Keratinocyte (primary cell): Measurements from ENCODE around the gene CCNG2. TPM values are rescaled to one million over a fixed set of nuclear protein-coding genes. Genes with fewer than 3 reads are reported as not detected.

Experiments
- DNase-seq: peaks from one replicate; pipeline ENCODE4 v3.0.0-alpha.2; 2011; ENCODE audit warnings: low read depth, missing footprints, low spot score
- FAIRE-seq: peaks from 2 replicates; lab custom pipeline; 2011; peaks lifted over from hg19 to GRCh38; lab: Jason Lieb, UNC
- H2AFZ ChIP-seq: 2 replicates; pipeline ENCODE4 v1.6.0; 2012; ENCODE audit warnings: low read length, control low read depth, inconsistent platforms; ENCODE audit not compliant: control insufficient read depth
- H3K27ac ChIP-seq: 2 replicates; pipeline ENCODE4 v1.5.1; 2011; ENCODE audit warnings: low read length; ENCODE audit not compliant: control insufficient read depth, insufficient read depth
- H3K27me3 ChIP-seq: 3 replicates; pipeline ENCODE4 v1.6.0; 2011; ENCODE audit warnings: low read length; ENCODE audit not compliant: control insufficient read depth, insufficient read depth; ENCODE audit errors: extremely low read depth
- H3K36me3 ChIP-seq, 2 experiments: 2 replicates in 1 of 2; 3 replicates in 1 of 2; pipeline ENCODE4 v1.5.1; 2011; ENCODE audit warnings: low read length in 2 of 2, mild to moderate bottlenecking in 1 of 2; ENCODE audit not compliant: control insufficient read depth in 2 of 2, insufficient read depth in 2 of 2; ENCODE audit errors: extremely low read depth in 1 of 2
- H3K4me1 ChIP-seq: 3 replicates; pipeline ENCODE4 v1.5.1; 2011; ENCODE audit warnings: low read length; ENCODE audit not compliant: control insufficient read depth, insufficient read depth; ENCODE audit errors: extremely low read depth
- H3K4me2 ChIP-seq: 3 replicates; pipeline ENCODE4 v1.6.0; 2011; ENCODE audit warnings: low read depth, low read length; ENCODE audit not compliant: control insufficient read depth, insufficient read depth; ENCODE audit errors: extremely low read depth
- H3K4me3 ChIP-seq, 3 experiments: fragments of 200-600 bp in 1 of 3; sonication (generic) in 1 of 3; 2 replicates in 2 of 3; 3 replicates in 1 of 3; pipeline ENCODE4 v1.5.1; 2011 to 2016; ENCODE audit warnings: low read length in 3 of 3, mild to moderate bottlenecking in 3 of 3, control low read depth in 2 of 3, inconsistent platforms in 1 of 3, low read depth in 1 of 3, mixed read lengths in 1 of 3, mixed run types in 1 of 3, moderate library complexity in 1 of 3; ENCODE audit not compliant: control insufficient read depth in 2 of 3, insufficient read depth in 2 of 3; ENCODE audit errors: extremely low read depth in 1 of 3
- H3K79me2 ChIP-seq: 2 replicates; pipeline ENCODE4 v1.6.0; 2012; ENCODE audit warnings: low read length; ENCODE audit not compliant: control insufficient read depth, insufficient read depth
- H3K9ac ChIP-seq: 3 replicates; pipeline ENCODE4 v1.6.0; 2011; ENCODE audit warnings: low read length; ENCODE audit not compliant: control insufficient read depth, insufficient read depth; ENCODE audit errors: extremely low read depth
- H3K9me1 ChIP-seq: 3 replicates; pipeline ENCODE4 v1.6.0; 2011; ENCODE audit warnings: low read length; ENCODE audit not compliant: control insufficient read depth, insufficient read depth; ENCODE audit errors: extremely low read depth
- H3K9me3 ChIP-seq: 2 replicates; pipeline ENCODE4 v1.5.1; 2012; ENCODE audit warnings: low read depth, low read length; ENCODE audit not compliant: control insufficient read depth
- H4K20me1 ChIP-seq: 3 replicates; pipeline ENCODE4 v1.6.0; 2011; ENCODE audit warnings: low read length; ENCODE audit not compliant: control insufficient read depth, insufficient read depth; ENCODE audit errors: extremely low read depth
- EZH2 ChIP-seq: IDR thresholded peaks from one replicate; pipeline ENCODE4 v1.6.1; 2012; ENCODE audit warnings: inconsistent platforms, mild to moderate bottlenecking, low read length, moderate library complexity
- dilution Hi-C: fragments of 300-500 bp; cut with MboI; formaldehyde crosslinking; loops from one replicate; pipeline ENCODE4 v1.7.0; 2020; ENCODE audit warnings: low sequenced_read_pairs; ENCODE audit not compliant: extremely low pct_ligation_motif_present
- polyA plus RNA-seq, 5 experiments: library from polyadenylated mRNA; depleted of rRNA in 3 of 5; stranded (reverse) in 3 of 5; stranded (forward) in 1 of 5; unstranded in 1 of 5; fragments of >200 nt; gene quantifications; 1 replicate in 1 of 5; 2 replicates in 3 of 5; 3 replicates in 1 of 5; pipeline versions ENCODE4 v1.2.1 to v1.2.3, GENCODE V29; 2011 to 2012; ENCODE audit warnings: missing spikeins in 2 of 5, low read depth in 1 of 5, low replicate concordance in 1 of 5
- TF ChIP-seq, protein P1 (sequence below), 3 experiments: IDR thresholded peaks in 1 of 3; conservative IDR thresholded peaks in 1 of 3; optimal IDR thresholded peaks in 1 of 3; 2 replicates in 2 of 3; 3 replicates in 1 of 3; pipeline versions ENCODE3 to v1.5.1; 2011; ENCODE audit warnings: low read length in 3 of 3, mild to moderate bottlenecking in 3 of 3, moderate library complexity in 2 of 3, control low read depth in 1 of 3, inconsistent platforms in 1 of 3; ENCODE audit not compliant: insufficient read depth in 2 of 3; ENCODE audit errors: extremely low read depth in 1 of 3

CCNG2 gene
- polyA plus RNA-seq, 1 donor (not counting 4 experiments of a cell fraction or from before 2014, with no cell fraction given), result 96.9 TPM

DNA sequence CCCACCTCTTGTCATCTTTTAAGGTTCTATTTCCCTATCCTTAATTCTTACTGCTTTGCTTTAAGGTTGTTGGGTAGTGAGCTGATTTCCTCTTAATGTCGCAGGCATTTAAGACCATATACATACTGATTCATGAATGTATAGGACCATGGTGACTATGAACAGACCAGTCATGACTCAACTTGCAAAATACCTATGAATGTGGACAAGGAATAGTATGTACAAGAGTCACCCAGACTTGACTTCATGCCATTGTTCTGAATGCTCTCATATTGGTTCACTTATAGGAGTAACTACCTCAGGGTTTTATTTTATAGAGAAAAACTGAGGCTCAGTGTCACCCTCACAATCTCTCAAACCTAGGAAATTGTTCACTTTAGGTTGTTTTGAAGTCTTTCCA, 44.3 kb downstream of the CCNG2 start:
- H3K4me3 ChIP-seq, result peak overlapping the region in 2 of 3 experiments; percentile 11 to 33
- no peak overlapping the region for H3K9ac ChIP-seq
- FAIRE-seq (no peak), DNase-seq (peak; percentile 85)
- peaks cover 45% of the 10 kb centered on the region for H3K4me1 ChIP-seq
- no peak overlapping the region for H2AFZ ChIP-seq
- H3K4me2 ChIP-seq, result peak overlapping the region; percentile 72
- no peaks in the 10 kb centered on the region for H3K36me3 ChIP-seq
- no peak for TF ChIP-seq EZH2
- TF ChIP-seq, protein P1, sequence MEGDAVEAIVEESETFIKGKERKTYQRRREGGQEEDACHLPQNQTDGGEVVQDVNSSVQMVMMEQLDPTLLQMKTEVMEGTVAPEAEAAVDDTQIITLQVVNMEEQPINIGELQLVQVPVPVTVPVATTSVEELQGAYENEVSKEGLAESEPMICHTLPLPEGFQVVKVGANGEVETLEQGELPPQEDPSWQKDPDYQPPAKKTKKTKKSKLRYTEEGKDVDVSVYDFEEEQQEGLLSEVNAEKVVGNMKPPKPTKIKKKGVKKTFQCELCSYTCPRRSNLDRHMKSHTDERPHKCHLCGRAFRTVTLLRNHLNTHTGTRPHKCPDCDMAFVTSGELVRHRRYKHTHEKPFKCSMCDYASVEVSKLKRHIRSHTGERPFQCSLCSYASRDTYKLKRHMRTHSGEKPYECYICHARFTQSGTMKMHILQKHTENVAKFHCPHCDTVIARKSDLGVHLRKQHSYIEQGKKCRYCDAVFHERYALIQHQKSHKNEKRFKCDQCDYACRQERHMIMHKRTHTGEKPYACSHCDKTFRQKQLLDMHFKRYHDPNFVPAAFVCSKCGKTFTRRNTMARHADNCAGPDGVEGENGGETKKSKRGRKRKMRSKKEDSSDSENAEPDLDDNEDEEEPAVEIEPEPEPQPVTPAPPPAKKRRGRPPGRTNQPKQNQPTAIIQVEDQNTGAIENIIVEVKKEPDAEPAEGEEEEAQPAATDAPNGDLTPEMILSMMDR (optimal IDR thresholded peaks at IDR 0.05 in 1 of 3, IDR thresholded peaks at IDR 0.05 in 1 of 3, conservative IDR thresholded peaks at IDR 0.05 in 1 of 3; ENCODE audit: extremely low read depth in 1 of 3, insufficient read depth in 2 of 3, low read length in 3 of 3), result no peak
- H4K20me1 ChIP-seq, result no peaks in the 10 kb centered on the region
- no peaks in the 10 kb centered on the region for H3K9me3 ChIP-seq
- no peaks in the 10 kb centered on the region for H3K27me3 ChIP-seq
- peak overlapping the region; percentile 79 for H3K27ac ChIP-seq
- dilution Hi-C loops, result no loop called here
- no peaks in the 10 kb centered on the region for H3K79me2 ChIP-seq
- no peaks in the 10 kb centered on the region for H3K9me1 ChIP-seq

DNA sequence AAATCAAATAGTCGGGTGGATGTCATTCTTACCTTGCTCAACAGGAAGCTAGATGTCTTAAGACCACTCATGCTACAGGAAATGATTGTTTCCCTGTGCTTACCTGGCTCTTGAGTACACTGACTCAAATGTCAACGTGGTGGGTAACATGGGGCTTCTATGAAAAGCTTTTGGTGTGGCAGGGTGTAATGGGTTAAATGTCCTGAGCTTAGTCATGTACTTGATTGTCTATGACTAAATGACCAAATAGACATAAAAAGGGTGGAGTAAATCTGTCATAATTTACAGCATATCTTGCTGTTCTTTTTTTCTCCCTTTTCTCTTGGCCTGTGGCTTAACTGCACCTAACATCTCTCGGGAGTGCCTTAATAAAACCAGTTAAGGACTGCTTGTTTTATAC, 44.9 kb downstream of the CCNG2 start:
- H3K9me1 ChIP-seq, result no peaks in the 10 kb centered on the region
- peak overlapping the region in 2 of 3 experiments; percentile 11 to 33 for H3K4me3 ChIP-seq
- H3K79me2 ChIP-seq, result no peaks in the 10 kb centered on the region
- no peak overlapping the region for H2AFZ ChIP-seq
- peak overlapping the region; percentile 79 for H3K27ac ChIP-seq
- no peak for FAIRE-seq
- no peak for TF ChIP-seq EZH2
- TF ChIP-seq, protein P1 (optimal IDR thresholded peaks at IDR 0.05 in 1 of 3, IDR thresholded peaks at IDR 0.05 in 1 of 3, conservative IDR thresholded peaks at IDR 0.05 in 1 of 3; ENCODE audit: extremely low read depth in 1 of 3, insufficient read depth in 2 of 3, low read length in 3 of 3), result no peak
- H4K20me1 ChIP-seq, result no peaks in the 10 kb centered on the region
- peak overlapping the region; percentile 28 for H3K9ac ChIP-seq
- no peaks in the 10 kb centered on the region for H3K9me3 ChIP-seq
- dilution Hi-C loops, result no loop called here
- peak; percentile 42 for DNase-seq
- H3K4me1 ChIP-seq, result peaks cover 45% of the 10 kb centered on the region
- no peaks in the 10 kb centered on the region for H3K27me3 ChIP-seq
- H3K36me3 ChIP-seq, result no peaks in the 10 kb centered on the region
- peak overlapping the region; percentile 72 for H3K4me2 ChIP-seq
